GM12891 (cell line): ENCODE data around the gene PTPRD.

Experiments used
- PAX5 ChIP-seq: IDR thresholded peaks from 2 replicates; pipeline ENCODE4 v1.6.1; 2011; ENCODE audit warnings: low read length, moderate library complexity, mild to moderate bottlenecking; ENCODE audit not compliant: insufficient read depth, severe bottlenecking
- TAF1 ChIP-seq: IDR thresholded peaks from 2 replicates; pipeline ENCODE4 v1.6.1; 2011; ENCODE audit warnings: low read depth, low read length, control low read depth

GRCh38 chr9:10238087-10238486 lies 374.7 kb downstream of the PTPRD start:
- TF ChIP-seq TAF1 (no peak), PAX5 (no peak)
